ENCODE data around the gene LENEP. TPM values are rescaled to one million over a fixed set of nuclear protein-coding genes. Genes with fewer than 3 reads are reported as not detected.

LENEP gene
- total and polyA plus RNA-seq, 9 donors = 0.24 to 0.40 (median 0.35) TPM; not detected in 5

DNA sequence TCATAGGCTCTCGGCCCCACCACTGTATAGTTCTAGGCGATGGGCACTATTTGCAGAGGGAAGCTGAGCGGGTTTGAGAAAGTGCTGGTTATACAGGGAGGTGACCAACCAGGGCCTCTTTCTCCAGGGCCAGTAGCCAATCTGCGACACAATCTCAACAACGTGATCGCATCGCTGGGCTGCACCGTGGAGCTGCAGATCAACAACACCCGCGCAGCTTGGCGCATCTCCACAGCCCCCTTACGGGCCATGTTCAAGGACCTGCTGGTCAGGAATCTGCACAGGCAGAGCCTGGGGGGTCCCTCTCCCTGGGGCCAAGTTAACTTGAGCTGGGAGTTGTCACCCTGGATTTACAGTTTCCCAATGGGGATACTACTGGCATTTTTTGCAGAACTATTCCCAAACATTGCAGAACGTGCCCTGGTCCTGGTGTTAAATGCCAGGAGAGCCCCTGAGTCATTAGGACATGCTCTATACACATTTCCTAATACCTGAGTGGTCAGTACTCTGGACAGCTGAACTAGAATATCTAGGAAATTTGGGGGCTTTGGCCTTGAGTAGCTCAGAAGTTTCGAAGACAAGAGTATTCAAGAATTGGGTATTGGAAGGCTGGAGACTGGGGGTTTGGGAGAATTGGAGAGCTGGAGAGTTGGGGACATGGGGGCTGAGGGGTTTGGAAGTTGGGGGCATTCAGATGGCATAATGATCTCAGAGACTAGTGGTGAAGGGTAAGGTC lies 47.1 kb downstream of the LENEP start:
- Histone ChIP-seq H3K27me3 (ENCODE audit: control insufficient read depth, insufficient read depth, low read length) (peaks cover 5% of the 10 kb centered on the region), H3K27ac (ENCODE audit: low read length) (no peak overlapping the region), H3K4me1 (ENCODE audit: control insufficient read depth, insufficient read depth, low read length) (peaks cover 5% of the 10 kb centered on the region), H3K36me3 (ENCODE audit: control insufficient read depth, insufficient read depth, low read length) (no peaks in the 10 kb centered on the region), H3K4me3 (ENCODE audit: low read length) (no peak overlapping the region), H3K9me3 (replicated peaks; ENCODE audit: control insufficient read depth, low read depth, low read length) (no peaks in the 10 kb centered on the region)
- no peak for DNase-seq
- 89% methylated on average over 12 of the region's 14 CpGs for WGBS (ENCODE audit: insufficient coverage)

DNA sequence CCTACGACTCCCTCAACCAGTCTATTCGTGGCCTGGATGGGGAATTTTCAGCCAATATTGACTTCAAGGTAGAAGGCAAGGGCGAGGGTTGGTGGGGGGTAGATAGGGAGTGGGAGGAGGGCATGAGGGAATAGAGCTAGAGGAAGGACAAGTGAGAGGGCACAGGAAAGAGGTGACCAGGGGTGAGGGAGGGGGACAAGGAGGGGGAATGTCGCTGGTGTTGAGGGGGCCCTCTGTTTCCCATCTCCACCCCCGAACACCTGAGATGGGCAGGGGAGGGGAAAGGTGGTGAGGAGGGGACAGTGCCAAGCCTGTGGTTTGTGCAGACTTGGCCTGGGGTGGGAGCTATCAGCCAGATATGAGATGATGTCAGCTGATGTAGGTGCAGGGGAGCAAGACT lies 49.4 kb downstream of the LENEP start:
- Histone ChIP-seq H3K9me3 (replicated peaks; ENCODE audit: control insufficient read depth, low read depth, low read length) (no peaks in the 10 kb centered on the region), H3K4me3 (ENCODE audit: low read length) (no peak overlapping the region), H3K36me3 (ENCODE audit: control insufficient read depth, insufficient read depth, low read length) (no peaks in the 10 kb centered on the region), H3K27ac (ENCODE audit: low read length) (no peak overlapping the region), H3K4me1 (ENCODE audit: control insufficient read depth, insufficient read depth, low read length) (peaks cover 5% of the 10 kb centered on the region), H3K27me3 (ENCODE audit: control insufficient read depth, insufficient read depth, low read length) (peaks cover 3% of the 10 kb centered on the region)
- DNase-seq = no peak
- WGBS (ENCODE audit: insufficient coverage) = 83% methylated on average over 5 of the region's 5 CpGs

DNA sequence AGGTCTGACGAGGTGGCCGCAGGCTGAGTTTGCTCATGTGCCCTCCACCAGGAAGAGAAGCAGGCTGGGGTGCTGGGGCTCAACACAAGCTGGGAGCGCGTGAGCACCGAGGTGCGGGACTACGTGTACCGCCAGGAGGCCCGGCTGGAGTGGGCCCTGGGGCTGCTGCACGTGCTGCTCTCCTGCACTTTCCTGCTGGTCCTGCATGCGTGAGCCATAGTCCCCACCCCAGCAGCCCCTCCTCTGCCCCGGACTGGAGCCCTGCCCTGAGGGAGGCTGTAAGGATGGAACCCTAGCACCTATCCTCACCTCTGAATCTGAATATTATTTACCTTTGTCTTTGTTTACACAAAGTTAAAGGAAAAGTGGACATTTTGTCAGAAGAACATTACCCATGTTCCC lies 49.9 kb downstream of the LENEP start:
- Histone ChIP-seq H3K4me3 (ENCODE audit: low read length) (no peak overlapping the region), H3K27me3 (ENCODE audit: control insufficient read depth, insufficient read depth, low read length) (peaks cover 3% of the 10 kb centered on the region), H3K9me3 (replicated peaks; ENCODE audit: control insufficient read depth, low read depth, low read length) (no peaks in the 10 kb centered on the region), H3K27ac (ENCODE audit: low read length) (no peak overlapping the region), H3K36me3 (ENCODE audit: control insufficient read depth, insufficient read depth, low read length) (no peaks in the 10 kb centered on the region), H3K4me1 (ENCODE audit: control insufficient read depth, insufficient read depth, low read length) (peaks cover 5% of the 10 kb centered on the region)
- WGBS (ENCODE audit: insufficient coverage) = 59% methylated on average over 6 of the region's 12 CpGs
- no peak for DNase-seq

DNA sequence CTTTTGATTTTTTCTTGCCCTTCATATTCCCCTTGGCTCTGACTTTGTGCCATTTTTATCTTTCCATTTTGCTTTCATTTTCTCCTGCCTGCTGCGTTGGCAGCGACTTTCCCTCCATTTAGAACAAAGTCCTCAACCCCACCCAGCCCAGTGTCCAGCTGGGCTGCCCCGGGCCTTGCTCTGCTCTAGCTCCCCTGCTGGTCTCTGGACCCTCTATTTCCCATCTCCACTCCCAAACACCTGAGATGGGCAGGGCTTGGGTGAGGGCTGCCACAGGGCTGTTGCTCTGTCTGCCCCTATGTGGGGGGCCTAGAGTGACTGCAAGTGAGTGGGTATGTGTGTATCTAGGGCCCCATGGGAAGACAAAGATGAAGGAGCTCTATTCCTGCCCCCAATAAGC lies 50.4 kb downstream of the LENEP start:
- WGBS (ENCODE audit: insufficient coverage) = 93% methylated on average over 2 of the region's 3 CpGs

More for the DNA sequence above, 50.4 kb downstream of the LENEP start:
- Histone ChIP-seq H3K4me3 (ENCODE audit: low read length) (no peak overlapping the region), H3K9me3 (replicated peaks; ENCODE audit: control insufficient read depth, low read depth, low read length) (no peaks in the 10 kb centered on the region), H3K27ac (ENCODE audit: low read length) (no peak overlapping the region), H3K27me3 (ENCODE audit: control insufficient read depth, insufficient read depth, low read length) (peaks cover 2% of the 10 kb centered on the region), H3K36me3 (ENCODE audit: control insufficient read depth, insufficient read depth, low read length) (no peaks in the 10 kb centered on the region), H3K4me1 (ENCODE audit: control insufficient read depth, insufficient read depth, low read length) (peaks cover 5% of the 10 kb centered on the region)
- DNase-seq = no peak

Other genes starting within 250 kb of the LENEP start
- 5.1 TPM for gene KCNN3, start 123.3 kb upstream of the LENEP start, total RNA-seq
- 1 to 10 TPM; 6.4 to 9.6 (median 8.1) TPM for gene KCNN3, start 123.3 kb upstream of the LENEP start, polyA plus RNA-seq (ENCODE audit: insufficient read depth in 1 of 8, insufficient read length in 8 of 8, low replicate concordance in 1 of 8)
- gene PMVK, start 56.9 kb upstream of the LENEP start, total RNA-seq = 10.3 TPM
- gene PMVK, start 56.9 kb upstream of the LENEP start, polyA plus RNA-seq (ENCODE audit: insufficient read depth in 1 of 8, insufficient read length in 8 of 8, low replicate concordance in 1 of 8) = 10 to 100 TPM; 31.0 to 38.7 (median 33.9) TPM
- gene PBXIP1, start 37.5 kb upstream of the LENEP start, total RNA-seq = 160 TPM
- 100 to 1,000 TPM; 109 to 161 (median 145) TPM for gene PBXIP1, start 37.5 kb upstream of the LENEP start, polyA plus RNA-seq (ENCODE audit: insufficient read depth in 1 of 8, insufficient read length in 8 of 8, low replicate concordance in 1 of 8)
- 17.1 TPM for gene PYGO2, start 31.8 kb upstream of the LENEP start, total RNA-seq
- gene PYGO2, start 31.8 kb upstream of the LENEP start, polyA plus RNA-seq (ENCODE audit: insufficient read depth in 1 of 8, insufficient read length in 8 of 8, low replicate concordance in 1 of 8) = 10 to 100 TPM; 27.1 to 32.1 (median 29.6) TPM
- gene SHC1, start 22.8 kb upstream of the LENEP start, total RNA-seq = 69.9 TPM
- 100 to 1,000 TPM in 2 of 8 donors, 10 to 100 TPM in 6; 59.3 to 118 (median 91.3) TPM for gene SHC1, start 22.8 kb upstream of the LENEP start, polyA plus RNA-seq (ENCODE audit: insufficient read depth in 1 of 8, insufficient read length in 8 of 8, low replicate concordance in 1 of 8)
- gene CKS1B, start 18.9 kb upstream of the LENEP start, total RNA-seq = 63.8 TPM
- gene CKS1B, start 18.9 kb upstream of the LENEP start, polyA plus RNA-seq (ENCODE audit: insufficient read depth in 1 of 8, insufficient read length in 8 of 8, low replicate concordance in 1 of 8) = 10 to 100 TPM; 57.1 to 84.9 (median 70.4) TPM
- gene FLAD1, start 10.2 kb upstream of the LENEP start, total RNA-seq = 21.9 TPM
- 10 to 100 TPM; 16.7 to 21.6 (median 20.1) TPM for gene FLAD1, start 10.2 kb upstream of the LENEP start, polyA plus RNA-seq (ENCODE audit: insufficient read depth in 1 of 8, insufficient read length in 8 of 8, low replicate concordance in 1 of 8)
- gene ZBTB7B, start 9.2 kb downstream of the LENEP start, total RNA-seq = 7.6 TPM
- gene ZBTB7B, start 9.2 kb downstream of the LENEP start, polyA plus RNA-seq (ENCODE audit: insufficient read depth in 1 of 8, insufficient read length in 8 of 8, low replicate concordance in 1 of 8) = 10 to 100 TPM in 2 of 8 donors, 1 to 10 TPM in 6; 6.6 to 11.3 (median 9.5) TPM
- gene DCST2, start 40.2 kb downstream of the LENEP start, total RNA-seq = 0.49 TPM
- gene DCST2, start 40.2 kb downstream of the LENEP start, polyA plus RNA-seq (ENCODE audit: insufficient read depth in 1 of 8, insufficient read length in 8 of 8, low replicate concordance in 1 of 8) = 1 to 10 TPM in 3 of 8 donors, under 1 TPM in 5; 0.58 to 1.6 (median 0.84) TPM
- gene DCST1, start 40.2 kb downstream of the LENEP start, total RNA-seq = not detected
- gene DCST1, start 40.2 kb downstream of the LENEP start, polyA plus RNA-seq (ENCODE audit: insufficient read depth in 1 of 8, insufficient read length in 8 of 8, low replicate concordance in 1 of 8) = under 1 TPM; 0.10 to 0.30 (median 0.16) TPM
- 41.8 TPM for gene ADAM15, start 57.7 kb downstream of the LENEP start, total RNA-seq
- 10 to 100 TPM; 57.9 to 83.2 (median 70.8) TPM for gene ADAM15, start 57.7 kb downstream of the LENEP start, polyA plus RNA-seq (ENCODE audit: insufficient read depth in 1 of 8, insufficient read length in 8 of 8, low replicate concordance in 1 of 8)
- 7.5 TPM for gene EFNA4, start 70.2 kb downstream of the LENEP start, total RNA-seq
- gene EFNA4, start 70.2 kb downstream of the LENEP start, polyA plus RNA-seq (ENCODE audit: insufficient read depth in 1 of 8, insufficient read length in 8 of 8, low replicate concordance in 1 of 8) = 1 to 10 TPM; 5.6 to 9.5 (median 6.8) TPM
- gene EFNA3, start 85.3 kb downstream of the LENEP start, total RNA-seq = 2.1 TPM
- 1 to 10 TPM; 1.7 to 3.9 (median 2.3) TPM for gene EFNA3, start 85.3 kb downstream of the LENEP start, polyA plus RNA-seq (ENCODE audit: insufficient read depth in 1 of 8, insufficient read length in 8 of 8, low replicate concordance in 1 of 8)
- 15.3 TPM for gene EFNA1, start 134.3 kb downstream of the LENEP start, total RNA-seq
- gene EFNA1, start 134.3 kb downstream of the LENEP start, polyA plus RNA-seq (ENCODE audit: insufficient read depth in 1 of 8, insufficient read length in 8 of 8, low replicate concordance in 1 of 8) = 10 to 100 TPM; 18.3 to 37.5 (median 24.9) TPM
- 18.6 TPM for gene SLC50A1, start 142.3 kb downstream of the LENEP start, total RNA-seq
- gene SLC50A1, start 142.3 kb downstream of the LENEP start, polyA plus RNA-seq (ENCODE audit: insufficient read depth in 1 of 8, insufficient read length in 8 of 8, low replicate concordance in 1 of 8) = 10 to 100 TPM; 18.6 to 26.2 (median 21.4) TPM
- gene DPM3, start 146.9 kb downstream of the LENEP start, total RNA-seq = 21.1 TPM
- gene DPM3, start 146.9 kb downstream of the LENEP start, polyA plus RNA-seq (ENCODE audit: insufficient read depth in 1 of 8, insufficient read length in 8 of 8, low replicate concordance in 1 of 8) = 10 to 100 TPM; 20.1 to 27.9 (median 23.6) TPM
- gene KRTCAP2, start 179.7 kb downstream of the LENEP start, total RNA-seq = 70.4 TPM
- 10 to 100 TPM; 74.7 to 89.5 (median 87.6) TPM for gene KRTCAP2, start 179.7 kb downstream of the LENEP start, polyA plus RNA-seq (ENCODE audit: insufficient read depth in 1 of 8, insufficient read length in 8 of 8, low replicate concordance in 1 of 8)
- gene TRIM46, start 180.3 kb downstream of the LENEP start, total RNA-seq = 0.22 TPM
- gene TRIM46, start 180.3 kb downstream of the LENEP start, polyA plus RNA-seq (ENCODE audit: insufficient read depth in 1 of 8, insufficient read length in 8 of 8, low replicate concordance in 1 of 8) = under 1 TPM; 0.29 to 0.81 (median 0.57) TPM
- gene THBS3, start 214.3 kb downstream of the LENEP start, total RNA-seq = 85.5 TPM
- gene THBS3, start 214.3 kb downstream of the LENEP start, polyA plus RNA-seq (ENCODE audit: insufficient read depth in 1 of 8, insufficient read length in 8 of 8, low replicate concordance in 1 of 8) = 10 to 100 TPM; 62.8 to 83.2 (median 70.4) TPM
- 19.7 TPM for gene MTX1, start 215.1 kb downstream of the LENEP start, total RNA-seq
- 10 to 100 TPM; 19.6 to 24.5 (median 21.8) TPM for gene MTX1, start 215.1 kb downstream of the LENEP start, polyA plus RNA-seq (ENCODE audit: insufficient read depth in 1 of 8, insufficient read length in 8 of 8, low replicate concordance in 1 of 8)

All from muscle of leg (tissue), 11 donors.